ENCODE results near the gene ZNF784.

DNA sequence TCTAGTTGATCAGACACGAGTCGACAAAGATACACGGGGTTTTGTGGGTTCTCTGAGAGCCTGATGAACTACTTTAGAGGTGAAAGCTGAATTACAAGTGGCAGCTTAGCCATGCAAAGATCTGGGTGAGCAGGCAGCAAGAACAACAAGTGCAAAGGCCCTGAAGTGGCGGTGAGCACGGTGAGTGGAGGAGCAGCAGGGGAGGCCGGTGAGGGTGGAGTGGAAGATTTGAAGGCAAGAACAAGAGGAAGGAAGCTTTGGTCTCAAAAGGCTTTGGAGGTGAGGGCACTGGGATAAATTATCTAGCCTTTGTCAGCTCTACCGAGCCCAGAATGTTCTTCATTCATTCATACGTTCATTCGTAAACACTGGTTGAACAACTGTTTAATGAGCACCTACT, 17.5 kb downstream of the ZNF784 start:
- TF ChIP-seq POLR2A (IDR thresholded peaks at IDR 0.05) = no peak
- TF ChIP-seq, protein P1, sequence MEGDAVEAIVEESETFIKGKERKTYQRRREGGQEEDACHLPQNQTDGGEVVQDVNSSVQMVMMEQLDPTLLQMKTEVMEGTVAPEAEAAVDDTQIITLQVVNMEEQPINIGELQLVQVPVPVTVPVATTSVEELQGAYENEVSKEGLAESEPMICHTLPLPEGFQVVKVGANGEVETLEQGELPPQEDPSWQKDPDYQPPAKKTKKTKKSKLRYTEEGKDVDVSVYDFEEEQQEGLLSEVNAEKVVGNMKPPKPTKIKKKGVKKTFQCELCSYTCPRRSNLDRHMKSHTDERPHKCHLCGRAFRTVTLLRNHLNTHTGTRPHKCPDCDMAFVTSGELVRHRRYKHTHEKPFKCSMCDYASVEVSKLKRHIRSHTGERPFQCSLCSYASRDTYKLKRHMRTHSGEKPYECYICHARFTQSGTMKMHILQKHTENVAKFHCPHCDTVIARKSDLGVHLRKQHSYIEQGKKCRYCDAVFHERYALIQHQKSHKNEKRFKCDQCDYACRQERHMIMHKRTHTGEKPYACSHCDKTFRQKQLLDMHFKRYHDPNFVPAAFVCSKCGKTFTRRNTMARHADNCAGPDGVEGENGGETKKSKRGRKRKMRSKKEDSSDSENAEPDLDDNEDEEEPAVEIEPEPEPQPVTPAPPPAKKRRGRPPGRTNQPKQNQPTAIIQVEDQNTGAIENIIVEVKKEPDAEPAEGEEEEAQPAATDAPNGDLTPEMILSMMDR (IDR thresholded peaks at IDR 0.05) = no peak
